Measurements from ENCODE around the gene MIA.
A peak's percentile ranks its signal among the peaks of the same experiment; 100 is the strongest.
"Not testable (repeated sequence)": the region's sequence is repeated elsewhere in the genome, so short reads cannot be mapped to it uniquely, and the experiment has no call there.

The MIA gene

DNA sequence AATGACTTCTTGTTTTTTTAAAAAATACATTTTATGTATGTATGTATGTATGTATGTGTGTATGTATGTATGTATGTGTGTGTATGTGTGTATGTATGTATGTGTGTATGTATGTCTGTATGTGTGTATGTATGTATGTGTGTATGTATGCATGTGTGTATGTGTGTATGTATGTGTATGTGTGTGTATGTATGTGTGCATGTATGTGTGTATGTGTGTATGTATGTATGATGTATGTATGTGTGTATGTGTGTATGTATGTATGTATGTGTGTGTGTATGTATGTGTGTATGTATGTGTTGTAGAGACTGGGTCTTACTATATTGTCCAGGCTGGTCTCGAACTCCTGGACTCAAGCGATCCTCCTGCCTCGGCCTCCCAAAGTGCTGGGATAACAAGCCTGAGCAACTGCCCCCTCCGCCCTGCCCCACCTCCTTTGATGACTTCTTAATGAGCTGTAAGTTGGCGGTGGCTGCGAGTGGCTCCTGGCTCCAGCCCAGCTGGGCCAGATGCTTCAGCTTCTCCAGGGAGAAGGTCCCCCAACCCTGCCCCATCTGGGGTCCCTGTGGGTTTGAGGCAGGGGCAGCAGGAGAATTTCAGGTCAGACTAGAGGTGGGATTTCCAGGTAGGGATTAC, 50.3 kb downstream of the MIA start:
- not testable (repeated sequence) for DNase-seq

GRCh38 chr19:40826312-40826698, 51.0 kb downstream of the MIA start:
- DNase-seq, result not testable (repeated sequence)

DNA sequence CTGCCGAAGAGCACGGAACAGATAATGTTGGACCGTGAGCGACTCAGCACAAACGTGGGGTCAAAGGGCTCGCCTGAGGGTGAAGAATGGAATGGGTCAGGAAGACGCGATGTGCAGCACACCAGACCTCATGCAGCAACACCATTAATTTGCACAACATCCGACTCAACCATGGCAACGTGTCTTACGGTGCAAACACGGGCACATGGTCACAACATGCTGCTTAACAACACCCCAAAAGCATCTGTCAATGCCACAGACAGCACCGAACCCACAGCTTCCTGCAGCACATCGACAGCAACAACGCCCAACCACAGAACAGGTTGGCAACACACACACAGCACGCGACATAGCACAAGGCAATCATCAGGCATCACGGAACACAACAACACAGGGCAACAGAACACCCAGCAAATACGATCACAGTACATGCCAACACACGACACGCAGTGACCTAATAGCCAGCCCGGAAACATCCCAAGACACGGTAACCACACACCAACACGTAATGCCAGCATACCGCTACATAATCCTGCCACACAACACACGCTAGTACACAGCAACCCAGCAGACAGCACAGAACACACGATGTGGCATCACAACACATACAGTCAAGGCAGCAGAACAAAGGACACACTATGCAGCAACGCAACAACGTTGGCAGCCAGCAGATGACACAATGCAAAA, 51.5 kb downstream of the MIA start:
- peak in 1 of 2 donors; percentile 43 for DNase-seq
